NOMO-1 (cell line): ENCODE results near the gene MICA.
A peak's percentile ranks its signal among the peaks of the same experiment; 100 is the strongest.
"Not testable (repeated sequence)": the region's sequence is repeated elsewhere in the genome, so short reads cannot be mapped to it uniquely, and the experiment has no call there.

ENCODE experiments used
- DNase-seq, 2 experiments: peaks; one replicate each; lab custom pipeline; 2025; ENCODE audit not compliant: unreplicated experiment in 2 of 2; lab: John Stamatoyannopoulos, UW

Gene MICA

GRCh38 chr6:31403283-31404060 lies at the start of gene MICA:
MICA (plus strand) TSS chr6:31403595; CDS start chr6:31403633, 38 bp downstream.
- peak in 1 of 2 experiments; percentile 3 for DNase-seq

- DNase-seq, result no peak
Measured at GRCh38 chr6:31354158-31354863, 49.1 kb upstream of the MICA start.

- DNase-seq, result no peak
Measured at GRCh38 chr6:31354864-31355582, 48.4 kb upstream of the MICA start.

DNA sequence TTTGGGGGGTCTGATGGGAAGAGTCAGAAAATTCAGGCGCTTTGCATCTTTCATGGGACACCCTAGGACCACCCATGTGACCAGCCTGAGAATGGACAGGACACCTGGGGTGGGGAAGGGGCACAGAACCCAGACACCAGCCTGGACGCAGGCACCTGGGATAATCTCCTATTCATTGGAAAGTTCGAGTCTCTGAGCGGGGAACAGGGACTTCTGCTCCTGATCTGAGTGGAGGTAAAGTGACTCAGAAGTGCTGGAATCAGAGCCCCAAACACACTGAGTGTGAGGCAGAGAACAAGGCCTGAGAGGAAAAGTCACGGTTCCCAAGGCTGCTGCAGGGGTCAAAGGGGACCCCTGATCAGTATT lies 47.8 kb upstream of the MICA start:
- no peak for DNase-seq

DNA sequence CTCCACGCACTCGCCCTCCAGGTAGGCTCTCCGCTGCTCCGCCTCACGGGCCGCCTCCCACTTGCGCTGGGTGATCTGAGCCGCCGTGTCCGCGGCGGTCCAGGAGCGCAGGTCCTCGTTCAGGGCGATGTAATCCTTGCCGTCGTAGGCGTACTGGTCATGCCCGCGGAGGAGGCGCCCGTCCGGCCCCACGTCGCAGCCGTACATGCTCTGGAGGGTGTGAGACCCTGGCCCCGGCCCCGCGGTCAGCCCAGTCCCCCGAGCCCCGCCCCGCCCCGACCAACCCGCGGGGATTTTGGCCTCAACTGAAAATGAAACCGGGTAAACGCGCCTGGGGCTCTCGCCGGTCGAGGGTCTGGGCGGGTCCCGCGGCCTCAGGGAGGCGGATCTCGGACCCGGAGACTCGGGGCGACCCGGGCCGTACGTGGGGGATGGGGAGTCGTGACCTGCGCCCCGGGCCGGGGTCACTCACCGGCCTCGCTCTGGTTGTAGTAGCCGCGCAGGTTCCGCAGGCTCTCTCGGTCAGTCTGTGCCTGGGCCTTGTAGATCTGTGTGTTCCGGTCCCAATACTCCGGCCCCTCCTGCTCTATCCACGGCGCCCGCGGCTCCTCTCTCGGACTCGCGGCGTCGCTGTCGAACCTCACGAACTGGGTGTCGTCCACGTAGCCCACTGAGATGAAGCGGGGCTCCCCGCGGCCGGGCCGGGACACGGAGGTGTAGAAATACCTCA lies 47.0 kb upstream of the MICA start:
- DNase-seq, result no peak

DNA sequence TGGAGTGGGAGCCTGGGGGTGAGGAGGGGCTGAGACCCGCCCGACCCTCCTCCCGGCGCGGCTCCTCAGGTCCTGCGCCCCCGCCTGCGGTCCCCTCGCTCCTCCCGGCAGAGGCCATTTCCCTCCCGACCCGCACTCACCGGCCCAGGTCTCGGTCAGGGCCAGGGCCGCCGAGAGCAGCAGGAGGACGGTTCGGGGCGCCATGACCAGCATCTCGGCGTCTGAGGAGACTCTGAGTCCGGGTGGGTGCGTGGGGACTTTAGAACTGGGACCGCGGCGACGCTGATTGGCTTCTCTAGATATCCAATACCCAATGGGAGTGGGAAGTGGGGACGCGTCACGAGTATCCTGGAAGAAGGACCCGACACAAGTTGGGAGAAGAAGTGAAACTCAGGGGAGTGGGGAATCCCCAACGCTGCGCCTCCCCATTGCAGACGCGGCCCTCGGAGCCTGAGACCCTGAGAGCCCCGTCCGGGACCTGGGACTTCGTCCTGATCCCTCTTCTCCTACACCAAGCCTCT lies 46.4 kb upstream of the MICA start, which contains the start of gene HLA-B:
HLA-B (minus strand) TSS at position 234 of the 521 bp plus-strand sequence; CDS start at position 213, 21 bp downstream.
- peak; percentile 50 to 73 for DNase-seq

GRCh38 chr6:31357886-31358285 lies 45.5 kb upstream of the MICA start:
- DNase-seq, result no peak

DNA sequence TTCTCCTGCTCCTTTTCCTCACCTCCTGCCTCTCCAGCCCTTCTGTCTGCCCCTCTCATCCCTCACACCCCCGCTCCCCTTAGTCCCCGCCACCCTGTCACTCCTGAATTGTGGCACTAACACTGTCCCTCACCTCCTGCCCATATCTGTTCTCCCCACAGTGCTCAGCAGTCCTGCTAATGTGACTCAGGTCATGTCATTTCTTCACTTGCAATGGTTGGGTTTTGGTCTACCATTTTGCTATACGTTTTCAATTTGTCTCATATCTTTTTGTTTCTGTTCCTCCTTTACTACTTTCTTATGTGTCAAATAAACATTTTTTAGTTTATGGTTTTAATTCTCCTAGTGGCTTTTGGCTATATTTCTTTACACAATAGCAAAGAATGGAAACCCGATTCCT lies 45.1 kb upstream of the MICA start:
- DNase-seq, result peak in 1 of 2 experiments; percentile 31

GRCh38 chr6:31359581-31359980 lies 43.8 kb upstream of the MICA start:
- DNase-seq, result no peak

- DNase-seq, result no peak
Measured at GRCh38 chr6:31362751-31363150, 40.6 kb upstream of the MICA start.

DNA sequence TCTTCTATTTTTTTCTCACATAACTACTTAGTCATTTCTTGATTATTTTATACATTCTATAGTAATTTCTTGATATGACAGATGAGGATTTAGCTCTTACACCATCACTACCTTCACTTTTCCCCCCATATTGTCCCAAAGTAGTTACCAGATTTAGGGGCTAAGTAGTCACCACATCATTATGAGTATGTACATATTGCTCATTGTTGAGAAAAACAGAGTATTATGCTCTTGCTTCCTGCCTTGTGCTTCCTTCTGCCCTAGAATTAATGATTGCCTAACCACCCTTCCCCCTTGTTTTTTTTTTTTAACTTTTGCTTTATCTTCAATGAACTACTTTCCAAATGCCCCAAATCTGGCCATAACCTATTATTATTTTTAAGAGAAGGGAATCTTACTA lies 39.6 kb upstream of the MICA start:
- peak; percentile 28 to 53 for DNase-seq

GRCh38 chr6:31365864-31366263 lies 37.5 kb upstream of the MICA start:
- DNase-seq, result no peak

DNA sequence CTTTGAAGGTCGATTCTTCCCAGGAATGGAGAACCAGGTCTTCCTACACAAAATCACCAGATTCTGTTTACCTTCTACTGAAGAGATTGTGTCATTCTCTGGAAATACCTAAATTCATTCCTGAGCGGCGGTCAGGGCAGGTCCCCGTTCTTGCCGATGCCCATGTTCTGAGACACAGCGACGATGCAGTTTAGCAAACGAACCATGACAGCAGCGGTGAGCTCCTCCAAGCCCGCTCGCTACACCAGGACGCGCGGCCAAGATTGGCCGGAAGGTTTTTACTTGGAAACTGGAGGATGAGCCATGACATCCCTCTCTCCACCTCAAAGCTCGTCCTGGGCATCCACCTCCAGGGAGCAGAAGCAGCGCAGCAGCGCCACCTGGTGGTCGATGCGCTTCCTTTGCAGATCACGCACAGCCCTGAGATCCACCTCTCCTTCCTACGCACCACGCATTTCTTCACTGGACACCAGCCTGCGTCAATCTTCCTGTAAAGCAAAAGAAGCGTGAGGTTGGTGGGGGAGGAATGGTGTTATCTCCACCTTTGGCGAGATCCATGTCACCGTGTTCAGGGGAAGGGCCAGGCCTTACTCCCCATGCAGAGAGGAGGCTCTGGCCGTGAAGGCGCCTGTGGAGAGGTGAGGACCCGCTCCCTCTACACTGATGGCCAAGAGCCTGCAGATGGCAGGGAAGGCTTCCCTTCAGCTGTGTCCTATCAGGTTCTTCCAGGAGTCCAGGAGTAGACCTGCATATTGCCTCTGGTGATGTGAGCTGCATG lies 36.5 kb upstream of the MICA start:
- DNase-seq, result peak; percentile 62 to 73

DNA sequence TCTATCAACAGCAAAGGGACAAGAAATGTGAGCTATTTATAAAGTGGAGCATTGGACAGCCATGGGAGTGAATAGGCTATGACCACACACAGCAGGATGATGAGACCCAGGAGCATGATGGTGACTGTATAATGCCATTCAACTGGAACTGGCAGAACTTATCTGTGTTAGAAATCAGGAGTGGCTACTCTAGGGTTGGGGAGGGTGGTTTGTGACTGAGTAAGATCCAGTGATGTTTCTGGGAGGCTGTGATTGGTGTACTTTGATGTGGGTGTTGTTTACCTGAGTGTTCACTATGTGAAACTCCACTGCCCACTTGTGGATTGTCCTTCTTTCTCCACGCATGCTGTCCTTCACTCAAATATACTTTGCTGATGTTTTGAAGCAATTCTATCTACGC lies 34.9 kb upstream of the MICA start:
- no peak for DNase-seq

DNA sequence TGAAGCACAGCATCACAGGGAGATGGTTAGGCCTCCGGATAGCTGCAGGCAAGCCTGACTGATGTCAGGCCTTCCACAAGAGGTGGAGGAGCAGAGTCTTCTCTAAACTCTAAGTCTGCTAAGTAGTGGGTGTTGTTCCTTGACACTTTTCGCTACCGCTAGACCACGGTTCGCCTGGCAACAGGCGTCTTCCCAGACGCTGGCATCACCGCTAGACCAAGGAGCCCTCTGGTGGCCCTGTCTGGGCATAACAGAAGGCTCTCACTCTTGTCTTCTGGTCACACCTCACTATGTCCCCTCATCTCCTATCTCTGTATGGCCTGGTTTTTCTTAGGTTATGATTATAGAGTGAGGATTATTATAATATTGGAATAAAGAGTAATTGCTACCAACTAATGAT lies 29.3 kb upstream of the MICA start:
- DNase-seq, result not testable (repeated sequence)

GRCh38 chr6:31375699-31376098 lies 27.7 kb upstream of the MICA start:
- no peak for DNase-seq

GRCh38 chr6:31377029-31377428 lies 26.4 kb upstream of the MICA start:
- DNase-seq, result no peak

- no peak for DNase-seq
Measured at GRCh38 chr6:31378062-31378720, 25.2 kb upstream of the MICA start.

DNA sequence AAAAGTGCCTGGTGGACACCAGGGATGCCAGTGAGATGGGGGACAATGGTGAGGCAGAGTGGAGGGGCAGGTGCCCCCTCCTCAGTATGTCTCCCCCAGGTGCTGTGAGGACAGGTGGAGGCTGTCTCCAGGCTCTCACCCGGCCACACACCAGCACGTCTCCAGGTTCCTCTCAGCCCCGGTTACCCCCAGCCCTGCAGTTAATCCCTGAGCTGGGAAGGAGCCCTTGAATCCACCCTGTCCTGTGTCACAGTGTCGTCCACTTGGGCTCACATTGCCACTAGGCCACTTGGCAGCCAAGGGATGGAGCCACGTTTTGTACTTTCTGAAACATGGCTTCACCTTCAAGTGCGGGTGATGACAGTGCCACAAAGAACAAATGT lies 24.7 kb upstream of the MICA start:
- DNase-seq, result no peak
